ENCODE data around the gene IFRD2.

Gene IFRD2, protein sequence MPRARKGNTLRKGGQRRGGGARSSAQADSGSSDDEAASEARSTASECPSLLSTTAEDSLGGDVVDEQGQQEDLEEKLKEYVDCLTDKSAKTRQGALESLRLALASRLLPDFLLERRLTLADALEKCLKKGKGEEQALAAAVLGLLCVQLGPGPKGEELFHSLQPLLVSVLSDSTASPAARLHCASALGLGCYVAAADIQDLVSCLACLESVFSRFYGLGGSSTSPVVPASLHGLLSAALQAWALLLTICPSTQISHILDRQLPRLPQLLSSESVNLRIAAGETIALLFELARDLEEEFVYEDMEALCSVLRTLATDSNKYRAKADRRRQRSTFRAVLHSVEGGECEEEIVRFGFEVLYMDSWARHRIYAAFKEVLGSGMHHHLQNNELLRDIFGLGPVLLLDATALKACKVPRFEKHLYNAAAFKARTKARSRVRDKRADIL

DNA sequence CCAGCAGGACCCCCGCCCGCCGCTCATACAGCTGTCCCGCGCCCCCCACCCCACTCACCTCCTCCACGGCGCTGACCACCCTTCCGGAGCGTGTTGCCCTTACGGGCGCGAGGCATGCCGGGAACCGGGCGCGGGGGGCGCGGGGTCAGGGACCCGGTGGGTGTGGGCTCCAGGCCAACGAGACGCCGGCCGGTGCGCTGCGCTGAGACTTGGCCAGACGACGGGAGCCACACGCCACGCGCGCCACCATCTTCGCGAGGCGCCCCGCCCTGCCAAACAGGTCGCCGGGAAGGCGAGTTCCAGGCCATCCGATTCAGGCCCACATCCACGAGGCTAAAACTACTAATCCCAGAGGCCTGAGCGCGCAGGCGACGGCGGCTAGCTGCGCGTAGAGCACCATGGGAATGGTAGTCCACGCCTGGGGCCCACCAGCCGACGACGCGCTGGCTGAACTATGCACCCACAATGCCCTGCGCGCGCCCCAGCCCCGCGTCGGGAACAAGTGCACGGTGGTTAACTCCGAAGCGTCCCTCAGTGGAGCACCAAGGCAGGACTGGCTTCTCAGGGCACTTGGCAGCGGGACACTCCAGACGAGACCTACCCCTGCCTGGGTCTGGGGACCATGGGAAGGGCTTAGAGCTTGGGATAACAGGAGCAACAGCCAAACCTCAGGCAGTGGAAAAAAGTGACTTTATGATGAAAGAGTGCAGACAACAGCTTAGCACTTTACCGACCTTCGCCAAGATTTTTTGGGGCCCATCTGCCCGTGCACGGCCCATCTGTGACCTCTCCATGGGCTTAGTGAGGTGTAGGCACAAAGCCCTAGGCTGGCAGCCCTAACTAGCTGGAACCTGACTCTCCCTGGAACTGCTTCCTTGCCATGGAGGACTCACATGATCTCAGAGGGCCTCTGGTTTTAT lies at the start of gene IFRD2:
Gene IFRD2, minus strand, starts transcription at position 271 of the 920 bp plus-strand sequence. Its CDS starts 155 bp downstream, at position 116.
- TF ChIP-seq, protein P1, sequence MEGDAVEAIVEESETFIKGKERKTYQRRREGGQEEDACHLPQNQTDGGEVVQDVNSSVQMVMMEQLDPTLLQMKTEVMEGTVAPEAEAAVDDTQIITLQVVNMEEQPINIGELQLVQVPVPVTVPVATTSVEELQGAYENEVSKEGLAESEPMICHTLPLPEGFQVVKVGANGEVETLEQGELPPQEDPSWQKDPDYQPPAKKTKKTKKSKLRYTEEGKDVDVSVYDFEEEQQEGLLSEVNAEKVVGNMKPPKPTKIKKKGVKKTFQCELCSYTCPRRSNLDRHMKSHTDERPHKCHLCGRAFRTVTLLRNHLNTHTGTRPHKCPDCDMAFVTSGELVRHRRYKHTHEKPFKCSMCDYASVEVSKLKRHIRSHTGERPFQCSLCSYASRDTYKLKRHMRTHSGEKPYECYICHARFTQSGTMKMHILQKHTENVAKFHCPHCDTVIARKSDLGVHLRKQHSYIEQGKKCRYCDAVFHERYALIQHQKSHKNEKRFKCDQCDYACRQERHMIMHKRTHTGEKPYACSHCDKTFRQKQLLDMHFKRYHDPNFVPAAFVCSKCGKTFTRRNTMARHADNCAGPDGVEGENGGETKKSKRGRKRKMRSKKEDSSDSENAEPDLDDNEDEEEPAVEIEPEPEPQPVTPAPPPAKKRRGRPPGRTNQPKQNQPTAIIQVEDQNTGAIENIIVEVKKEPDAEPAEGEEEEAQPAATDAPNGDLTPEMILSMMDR (IDR thresholded peaks at IDR 0.05; ENCODE audit: extremely low read depth, insufficient read depth, missing control alignments) = peak; percentile 5
- in situ Hi-C loops (cut with MboI; ENCODE audit: low pct_unique_long_range_greater_than_20kb, low sequenced_read_pairs, unreplicated experiment) = no loop called here

DNA sequence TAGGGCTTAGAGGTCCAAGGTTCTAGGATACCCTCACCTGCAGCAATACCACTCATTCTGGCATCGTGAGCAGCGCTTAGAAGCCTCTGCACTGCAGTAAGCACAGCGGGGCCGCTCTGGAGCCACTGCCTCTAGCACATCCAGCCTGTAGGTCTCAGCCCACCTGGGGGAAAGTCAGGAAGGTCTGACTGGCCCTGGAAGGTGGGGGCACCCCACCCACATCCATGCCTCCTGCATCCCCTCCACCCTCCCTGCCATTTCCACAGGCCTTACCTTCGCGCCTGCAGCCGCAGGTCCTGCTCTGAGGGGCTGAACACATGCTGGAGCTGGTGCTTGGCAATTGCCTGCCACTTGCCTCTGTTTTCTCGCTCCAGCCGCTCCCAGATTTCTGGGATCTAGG lies 49.3 kb upstream of the IFRD2 start:
- in situ Hi-C loops (cut with MboI; ENCODE audit: low pct_unique_long_range_greater_than_20kb, low sequenced_read_pairs, unreplicated experiment) = loop anchor here (10.0 kb wide), 1 partner anchor 213 kb away; no protein-coding TSS in a partner anchor
- no peak for DNase-seq (ENCODE audit: low spot score)
- TF ChIP-seq, protein P1 (IDR thresholded peaks at IDR 0.05; ENCODE audit: extremely low read depth, insufficient read depth, missing control alignments) = no peak

More for the DNA sequence above, at the start of gene IFRD2:
- DNase-seq (ENCODE audit: low spot score) = peak; percentile 96

DNA sequence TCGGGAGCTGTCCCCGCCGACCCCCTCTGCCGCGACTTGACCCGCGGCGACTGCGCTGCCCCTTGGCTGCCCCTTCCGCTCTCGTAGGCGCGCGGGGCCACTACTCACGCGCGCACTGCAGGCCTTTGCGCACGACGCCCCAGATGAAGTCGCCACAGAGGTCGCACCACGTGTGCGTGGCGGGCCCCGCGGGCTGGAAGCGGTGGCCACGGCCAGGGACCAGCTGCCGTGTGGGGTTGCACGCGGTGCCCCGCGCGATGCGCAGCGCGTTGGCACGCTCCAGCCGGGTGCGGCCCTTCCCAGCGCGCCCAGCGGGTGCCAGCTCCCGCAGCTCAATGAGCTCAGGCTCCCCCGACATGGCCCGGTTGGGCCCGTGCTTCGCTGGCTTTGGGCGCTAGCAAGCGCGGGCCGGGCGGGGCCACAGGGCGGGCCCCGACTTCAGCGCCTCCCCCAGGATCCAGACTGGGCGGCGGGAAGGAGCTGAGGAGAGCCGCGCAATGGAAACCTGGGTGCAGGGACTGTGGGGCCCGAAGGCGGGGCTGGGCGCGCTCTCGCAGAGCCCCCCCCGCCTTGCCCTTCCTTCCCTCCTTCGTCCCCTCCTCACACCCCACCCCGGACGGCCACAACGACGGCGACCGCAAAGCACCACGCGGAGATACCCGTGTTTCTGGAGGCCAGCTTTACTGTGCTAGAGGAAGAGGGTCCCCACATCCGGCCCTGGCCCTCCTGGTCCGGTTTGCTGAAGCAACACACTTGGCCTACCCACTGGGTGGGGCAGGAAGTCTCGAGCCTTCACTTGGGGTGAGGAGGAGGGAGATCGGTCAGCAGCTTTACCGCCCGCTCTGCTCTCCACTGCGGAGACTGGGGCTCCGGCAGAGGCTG lies 48.5 kb upstream of the IFRD2 start, which contains the start of gene RASSF1:
Gene RASSF1, minus strand, starts transcription at position 389 of the 882 bp plus-strand sequence. Its CDS starts 31 bp downstream, at position 358.
- peak; percentile 84 for DNase-seq (ENCODE audit: low spot score)
- in situ Hi-C loops (cut with MboI; ENCODE audit: low pct_unique_long_range_greater_than_20kb, low sequenced_read_pairs, unreplicated experiment) = loop anchor here (10.0 kb wide), 1 partner anchor 214 kb away; no protein-coding TSS in a partner anchor

DNA sequence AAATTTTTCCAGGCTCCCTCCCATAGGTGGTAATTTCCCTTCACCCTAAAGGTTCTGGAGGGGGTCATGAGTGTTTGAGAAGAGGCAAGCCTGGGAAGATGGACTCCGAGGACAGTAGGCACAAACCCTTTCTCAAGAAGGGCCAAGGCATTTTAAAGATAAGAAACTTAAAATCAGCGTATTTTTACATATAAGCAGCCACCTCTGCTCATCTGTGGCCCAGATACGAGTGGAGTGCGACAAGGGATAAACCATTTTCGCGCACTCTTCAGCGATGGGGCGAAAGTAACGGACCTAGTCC lies 47.9 kb upstream of the IFRD2 start:
- in situ Hi-C loops (cut with MboI; ENCODE audit: low pct_unique_long_range_greater_than_20kb, low sequenced_read_pairs, unreplicated experiment) = loop anchor here (10.0 kb wide), 1 partner anchor 215 kb away; no protein-coding TSS in a partner anchor
- DNase-seq (ENCODE audit: low spot score) = no peak
- TF ChIP-seq, protein P1 (IDR thresholded peaks at IDR 0.05; ENCODE audit: extremely low read depth, insufficient read depth, missing control alignments) = no peak

More for the DNA sequence above, 48.5 kb upstream of the IFRD2 start, which contains the start of gene RASSF1:
- TF ChIP-seq, protein P1 (IDR thresholded peaks at IDR 0.05; ENCODE audit: extremely low read depth, insufficient read depth, missing control alignments) = no peak

DNA sequence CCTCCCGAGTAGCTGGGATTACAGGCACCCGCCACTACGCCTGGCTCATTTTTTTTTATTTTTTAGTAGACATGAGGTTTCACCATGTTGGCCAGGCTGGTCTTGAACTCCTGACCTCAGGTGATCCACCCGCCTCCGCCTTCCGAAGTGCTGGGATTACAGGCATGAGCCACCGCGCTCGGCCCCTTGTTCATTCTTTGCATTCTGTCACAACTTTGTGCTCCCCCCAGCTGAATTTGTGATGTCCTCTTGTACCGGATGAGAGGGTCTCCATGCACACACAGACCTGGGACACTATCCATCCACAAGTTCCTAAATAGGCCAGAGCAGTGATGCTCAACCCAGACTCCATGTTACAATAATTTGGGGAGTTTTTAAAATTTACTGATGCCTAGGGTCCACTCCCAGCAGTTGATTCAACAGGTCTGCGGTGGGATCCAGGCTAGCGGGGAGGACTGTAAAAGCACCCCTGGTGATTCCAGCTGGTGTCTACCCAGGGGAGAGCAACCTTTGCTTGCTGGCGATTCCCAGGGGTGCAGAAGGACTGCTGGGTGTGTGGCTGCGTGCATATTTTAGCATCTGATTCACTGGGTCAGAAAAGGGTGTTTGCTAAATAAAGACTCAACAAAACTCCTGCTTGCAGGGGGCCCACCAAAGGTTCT lies 47.4 kb upstream of the IFRD2 start:
- DNase-seq (ENCODE audit: low spot score) = no peak
- in situ Hi-C loops (cut with MboI; ENCODE audit: low pct_unique_long_range_greater_than_20kb, low sequenced_read_pairs, unreplicated experiment) = loop anchor here (10.0 kb wide), 1 partner anchor 215 kb away; no protein-coding TSS in a partner anchor
- TF ChIP-seq, protein P1 (IDR thresholded peaks at IDR 0.05; ENCODE audit: extremely low read depth, insufficient read depth, missing control alignments) = no peak

All from GM13977 (cell line).